PFSK-1 (cell line): ENCODE data around the gene SLC35E1.

Source experiments
- FOXP2 ChIP-seq: optimal IDR thresholded peaks from 2 replicates; pipeline ENCODE3; 2011; ENCODE audit warnings: borderline replicate concordance, control low read depth, inconsistent platforms; ENCODE audit not compliant: insufficient read depth; ENCODE audit errors: extremely low read length, extremely low read depth
- POLR2AphosphoS5 ChIP-seq: IDR thresholded peaks from 2 replicates; pipeline ENCODE4 v1.6.1; 2012; ENCODE audit warnings: low read depth, mild to moderate bottlenecking, control low read depth, low read length, moderate library complexity
- REST ChIP-seq, 2 experiments: IDR thresholded peaks; 2 replicates each; pipeline versions ENCODE4 v1.6.1 to v1.8.0; 2011 to 2012; ENCODE audit warnings: low read depth in 2 of 2, low read length in 2 of 2, control low read depth in 1 of 2, inconsistent platforms in 1 of 2, mild to moderate bottlenecking in 1 of 2, moderate library complexity in 1 of 2; ENCODE audit not compliant: insufficient read depth in 1 of 2
- SIN3A ChIP-seq: IDR thresholded peaks from 2 replicates; pipeline ENCODE4 v1.6.1; 2012; ENCODE audit warnings: mild to moderate bottlenecking, low read length, moderate library complexity, borderline replicate concordance; ENCODE audit not compliant: insufficient read depth
- TAF1 ChIP-seq: IDR thresholded peaks from 2 replicates; pipeline ENCODE4 v1.6.1; 2012; ENCODE audit warnings: low read length, control low read depth, borderline replicate concordance; ENCODE audit not compliant: insufficient read depth

SLC35E1 gene

GRCh38 chr19:16584248-16585093 lies 12.3 kb upstream of the SLC35E1 start:
- TF ChIP-seq REST (IDR thresholded peaks at IDR 0.05; ENCODE audit: insufficient read depth in 1 of 2, low read depth in 2 of 2, low read length in 2 of 2), result no peak
- peak; percentile 56; the same call in 1 of the 2 replicates for TF ChIP-seq POLR2AphosphoS5

- no peak for TF ChIP-seq POLR2AphosphoS5
- TF ChIP-seq TAF1, result no peak
Observed at GRCh38 chr19:16582486-16583261, 10.5 kb upstream of the SLC35E1 start.

- TF ChIP-seq FOXP2 (no peak), TAF1 (no peak), REST (IDR thresholded peaks at IDR 0.05; ENCODE audit: insufficient read depth in 1 of 2, low read depth in 2 of 2, low read length in 2 of 2) (no peak), POLR2AphosphoS5 (no peak), SIN3A (no peak)
Observed at GRCh38 chr19:16581971-16582343, 9.7 kb upstream of the SLC35E1 start.

GRCh38 chr19:16581145-16581970 lies 9.1 kb upstream of the SLC35E1 start:
- no peak for TF ChIP-seq SIN3A
- no peak for TF ChIP-seq REST (IDR thresholded peaks at IDR 0.05; ENCODE audit: insufficient read depth in 1 of 2, low read depth in 2 of 2, low read length in 2 of 2)
- no peak for TF ChIP-seq FOXP2
- TF ChIP-seq TAF1, result no peak
- TF ChIP-seq POLR2AphosphoS5, result no peak

- TF ChIP-seq FOXP2, result no peak
- TF ChIP-seq REST (IDR thresholded peaks at IDR 0.05; ENCODE audit: insufficient read depth in 1 of 2, low read depth in 2 of 2, low read length in 2 of 2), result no peak
- TF ChIP-seq TAF1, result no peak
- no peak for TF ChIP-seq POLR2AphosphoS5
- TF ChIP-seq SIN3A, result no peak
Observed at GRCh38 chr19:16579381-16579780, 7.2 kb upstream of the SLC35E1 start.
